SH-SY5Y (cell line): Measurements from ENCODE around the gene IGLL5.

Experiments
- GATA2 ChIP-seq: IDR thresholded peaks from 2 replicates; pipeline ENCODE4 v1.6.1; 2011; ENCODE audit warnings: mild to moderate bottlenecking, low read depth, low read length
- GATA3 ChIP-seq: IDR thresholded peaks from 2 replicates; pipeline ENCODE4 v1.6.1; 2011; ENCODE audit warnings: low read depth, mild to moderate bottlenecking, low read length, moderate library complexity

GRCh38 chr22:22924369-22925145 is 36.9 kb downstream of the IGLL5 start:
- no peak for TF ChIP-seq GATA2
- TF ChIP-seq GATA3 = no peak
